Measurements from ENCODE around the gene ECHS1.

ECHS1 gene

DNA sequence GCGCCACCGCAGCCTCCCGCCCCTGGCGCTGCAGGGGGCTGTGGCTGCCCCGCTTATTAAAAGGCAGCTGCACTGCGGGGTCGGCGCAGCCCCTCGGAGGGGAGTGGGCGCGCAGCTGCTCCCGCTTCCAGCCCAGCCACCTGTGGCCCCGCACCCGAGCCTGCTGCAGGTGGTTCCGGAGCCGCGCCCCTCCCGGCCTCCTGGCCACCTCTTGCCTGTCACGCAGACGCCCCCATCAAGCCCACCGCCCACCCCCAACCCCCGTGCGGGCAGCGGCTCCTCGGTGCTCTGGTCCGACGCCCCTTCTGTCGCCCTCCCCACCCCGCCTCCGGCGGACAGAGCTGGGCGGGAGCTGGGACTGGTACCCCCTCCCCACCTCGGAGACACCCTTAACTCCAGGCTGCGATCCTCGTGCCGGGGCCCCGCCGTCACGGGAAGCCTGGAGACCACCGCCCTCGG is 37.0 kb downstream of the ECHS1 start:
- DNase-seq (ENCODE audit: extremely low spot score): no peak
- ChIA-PET CTCF (interaction anchor here (0.5 to 1.1 kb wide), 2 partner anchors 25 to 29 kb away, joined by 3 read pairs; no protein-coding TSS in a partner anchor), POLR2A (no interaction called here)
- no peak for TF ChIP-seq ARNT (IDR thresholded peaks at IDR 0.05)
- TF ChIP-seq ZNF384 (IDR thresholded peaks at IDR 0.05): no peak
- TF ChIP-seq CTBP1 (IDR thresholded peaks at IDR 0.05; ENCODE audit: borderline replicate concordance): no peak
- no peak for TF ChIP-seq FOXK2 (IDR thresholded peaks at IDR 0.05)
- TF ChIP-seq, protein P1, sequence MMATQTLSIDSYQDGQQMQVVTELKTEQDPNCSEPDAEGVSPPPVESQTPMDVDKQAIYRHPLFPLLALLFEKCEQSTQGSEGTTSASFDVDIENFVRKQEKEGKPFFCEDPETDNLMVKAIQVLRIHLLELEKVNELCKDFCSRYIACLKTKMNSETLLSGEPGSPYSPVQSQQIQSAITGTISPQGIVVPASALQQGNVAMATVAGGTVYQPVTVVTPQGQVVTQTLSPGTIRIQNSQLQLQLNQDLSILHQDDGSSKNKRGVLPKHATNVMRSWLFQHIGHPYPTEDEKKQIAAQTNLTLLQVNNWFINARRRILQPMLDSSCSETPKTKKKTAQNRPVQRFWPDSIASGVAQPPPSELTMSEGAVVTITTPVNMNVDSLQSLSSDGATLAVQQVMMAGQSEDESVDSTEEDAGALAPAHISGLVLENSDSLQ (IDR thresholded peaks at IDR 0.05): no peak

DNA sequence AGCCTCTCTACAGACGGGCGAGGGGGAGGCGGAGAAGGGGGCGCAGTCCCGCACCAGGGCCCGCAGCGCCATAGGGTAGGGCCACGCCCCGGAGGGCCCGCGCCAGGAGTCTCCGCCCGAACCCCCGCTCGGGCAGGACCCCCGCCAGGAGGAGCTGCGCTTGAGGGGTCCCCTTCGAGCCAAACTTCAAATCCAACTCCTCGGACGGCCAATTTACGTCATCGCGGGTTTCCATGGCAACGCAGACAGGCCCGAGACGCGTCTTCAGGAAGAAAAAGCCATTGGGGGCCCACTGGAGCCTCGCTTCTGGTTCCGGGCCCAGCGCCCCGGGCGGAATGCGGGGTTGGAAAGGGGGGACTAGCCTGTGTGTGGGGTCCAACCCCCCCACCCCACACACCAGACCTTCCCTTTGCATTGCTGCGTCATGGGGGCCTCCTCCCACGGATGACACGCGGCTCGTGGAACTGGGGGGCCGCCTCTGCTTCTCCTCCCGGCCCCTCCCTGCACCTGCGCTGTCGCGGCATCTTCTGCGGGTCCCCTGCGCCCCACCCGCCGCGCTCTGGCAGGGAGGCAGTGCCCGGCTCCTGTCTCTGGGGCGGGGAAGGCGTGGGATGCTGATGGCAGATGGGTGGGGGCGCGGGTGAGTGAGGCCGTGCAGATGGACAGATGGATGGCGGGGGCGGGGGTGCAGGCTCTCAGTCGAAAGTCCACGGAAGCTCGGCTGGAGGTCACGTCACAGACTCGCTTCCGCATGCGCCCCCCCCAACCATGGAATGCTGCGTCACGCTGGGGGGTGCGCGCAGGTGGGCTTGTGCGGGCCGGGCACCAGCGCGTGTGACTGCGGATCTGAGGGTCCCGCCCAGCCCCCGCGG is 37.7 kb downstream of the ECHS1 start:
- POLR2A ChIA-PET: no interaction called here
- CTCF ChIA-PET: interaction anchor here (0.5 to 1.1 kb wide), 2 partner anchors 25 to 28 kb away, joined by 3 read pairs; no protein-coding TSS in a partner anchor
- peak; percentile 61 for DNase-seq (ENCODE audit: extremely low spot score)
- TF ChIP-seq NFRKB (IDR thresholded peaks at IDR 0.05): no peak
- no peak for TF ChIP-seq ELF4 (IDR thresholded peaks at IDR 0.05)

DNA sequence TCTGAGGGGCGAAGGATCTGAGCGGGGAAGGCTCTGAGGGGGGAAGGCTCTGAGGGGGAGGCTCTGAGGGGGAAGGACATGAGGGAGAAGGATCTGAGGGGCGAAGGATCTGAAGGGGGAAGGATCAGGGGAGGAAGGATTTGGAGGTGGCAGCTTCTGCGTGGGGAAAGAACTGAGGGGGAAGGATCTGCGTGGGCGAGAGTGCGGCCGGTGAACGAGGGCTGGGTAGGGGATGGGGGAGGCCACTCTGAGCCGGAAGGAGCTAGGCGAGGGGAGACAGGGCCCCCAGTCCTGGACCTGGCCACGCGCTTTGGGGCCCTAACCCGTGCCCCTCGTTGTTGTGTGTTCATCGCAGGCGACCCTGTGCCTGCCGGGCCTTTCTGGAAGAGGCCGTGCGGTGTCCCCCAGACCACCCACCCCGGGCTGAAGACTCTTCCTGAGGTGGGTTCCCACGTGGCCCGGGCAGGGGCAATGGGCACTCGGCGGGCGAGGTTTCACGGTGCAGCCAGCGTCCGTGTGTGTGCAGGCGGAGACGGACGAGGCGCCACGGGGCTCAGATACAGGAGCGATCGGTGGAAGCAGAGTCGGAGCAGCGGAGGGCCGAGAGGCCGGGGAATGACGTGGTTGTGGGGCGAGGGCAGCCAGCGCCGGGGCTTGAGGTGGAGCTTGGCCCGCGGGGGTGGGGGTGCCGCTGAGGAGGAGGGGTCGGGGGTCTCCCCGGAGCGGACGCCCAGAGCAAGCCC is 38.5 kb downstream of the ECHS1 start:
- POLR2A ChIA-PET: no interaction called here
- CTCF ChIA-PET: no interaction called here
- TF ChIP-seq FOXA1 (IDR thresholded peaks at IDR 0.05): no peak
- no peak for TF ChIP-seq NFRKB (IDR thresholded peaks at IDR 0.05)
- no peak for TF ChIP-seq CTBP1 (IDR thresholded peaks at IDR 0.05; ENCODE audit: borderline replicate concordance)
- TF ChIP-seq BHLHE40 (IDR thresholded peaks at IDR 0.05; ENCODE audit: borderline replicate concordance): no peak
- TF ChIP-seq HDGF (IDR thresholded peaks at IDR 0.05; ENCODE audit: borderline replicate concordance): no peak
- no peak for TF ChIP-seq LEF1 (IDR thresholded peaks at IDR 0.05; ENCODE audit: borderline replicate concordance)
- TF ChIP-seq SUZ12 (IDR thresholded peaks at IDR 0.05): no peak
- no peak for TF ChIP-seq ELF4 (IDR thresholded peaks at IDR 0.05)
- TF ChIP-seq FOXM1 (IDR thresholded peaks at IDR 0.05; ENCODE audit: borderline replicate concordance): no peak
- TF ChIP-seq L3MBTL2 (conservative IDR thresholded peaks at IDR 0.05): no peak
- no peak for TF ChIP-seq ZNF384 (IDR thresholded peaks at IDR 0.05)
- TF ChIP-seq SP1 (IDR thresholded peaks at IDR 0.05): no peak
- no peak for TF ChIP-seq ARNT (IDR thresholded peaks at IDR 0.05)
- no peak for TF ChIP-seq TARDBP (IDR thresholded peaks at IDR 0.05)
- TF ChIP-seq, protein P1 (IDR thresholded peaks at IDR 0.05): no peak
- peak; percentile 57 for DNase-seq (ENCODE audit: extremely low spot score)

DNA sequence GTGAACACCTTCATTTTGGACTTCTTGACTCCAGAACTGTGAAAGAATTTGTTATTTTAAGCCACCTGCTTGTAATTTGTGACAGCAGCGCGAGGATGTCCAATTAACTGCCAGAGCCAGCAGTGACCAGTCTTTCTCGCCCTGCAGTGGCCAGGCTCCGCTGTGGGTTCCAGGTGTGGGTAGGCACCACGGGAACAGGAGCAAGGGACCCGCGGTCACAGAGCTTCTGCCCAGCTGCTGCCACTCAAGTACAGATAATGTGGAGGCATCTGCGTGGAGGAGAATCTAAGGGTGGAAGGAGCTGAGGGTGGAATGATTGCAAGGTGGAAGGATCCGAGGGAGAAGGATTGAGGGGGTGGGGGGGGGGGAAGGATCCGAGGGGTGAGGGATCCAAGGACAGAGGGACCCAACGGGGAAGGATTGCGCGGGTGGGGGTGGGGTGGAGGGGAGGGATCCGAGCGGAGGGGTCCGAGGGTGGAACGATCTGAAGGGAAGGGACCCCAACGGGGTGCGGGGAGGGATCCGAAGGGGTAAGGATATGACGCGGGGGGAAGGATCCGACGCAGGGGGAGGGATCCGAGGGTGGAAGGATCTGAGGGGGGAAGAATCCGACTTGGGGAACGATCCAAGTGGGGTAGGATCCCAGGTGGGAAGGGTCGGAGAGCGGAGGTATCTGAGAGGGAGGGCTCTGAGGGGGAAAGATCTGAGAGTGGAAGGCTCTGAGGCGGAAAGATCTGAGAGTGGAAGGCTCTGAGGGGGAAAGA is 40.0 kb downstream of the ECHS1 start:
- TF ChIP-seq FOXA1 (IDR thresholded peaks at IDR 0.05) (no peak), ARNT (IDR thresholded peaks at IDR 0.05) (no peak), CTBP1 (IDR thresholded peaks at IDR 0.05; ENCODE audit: borderline replicate concordance) (no peak), SUZ12 (IDR thresholded peaks at IDR 0.05) (no peak), LEF1 (IDR thresholded peaks at IDR 0.05; ENCODE audit: borderline replicate concordance) (no peak), SP1 (IDR thresholded peaks at IDR 0.05) (no peak), BHLHE40 (IDR thresholded peaks at IDR 0.05; ENCODE audit: borderline replicate concordance) (no peak), FOXK2 (IDR thresholded peaks at IDR 0.05) (no peak), NFRKB (IDR thresholded peaks at IDR 0.05) (no peak), FOXM1 (IDR thresholded peaks at IDR 0.05; ENCODE audit: borderline replicate concordance) (no peak), ZNF384 (IDR thresholded peaks at IDR 0.05) (no peak)
- ChIA-PET CTCF (no interaction called here), POLR2A (interaction anchor here (0.6 kb wide), 1 partner anchor 875 kb away, joined by 3 read pairs; no protein-coding TSS in a partner anchor)
- DNase-seq (ENCODE audit: extremely low spot score): no peak

DNA sequence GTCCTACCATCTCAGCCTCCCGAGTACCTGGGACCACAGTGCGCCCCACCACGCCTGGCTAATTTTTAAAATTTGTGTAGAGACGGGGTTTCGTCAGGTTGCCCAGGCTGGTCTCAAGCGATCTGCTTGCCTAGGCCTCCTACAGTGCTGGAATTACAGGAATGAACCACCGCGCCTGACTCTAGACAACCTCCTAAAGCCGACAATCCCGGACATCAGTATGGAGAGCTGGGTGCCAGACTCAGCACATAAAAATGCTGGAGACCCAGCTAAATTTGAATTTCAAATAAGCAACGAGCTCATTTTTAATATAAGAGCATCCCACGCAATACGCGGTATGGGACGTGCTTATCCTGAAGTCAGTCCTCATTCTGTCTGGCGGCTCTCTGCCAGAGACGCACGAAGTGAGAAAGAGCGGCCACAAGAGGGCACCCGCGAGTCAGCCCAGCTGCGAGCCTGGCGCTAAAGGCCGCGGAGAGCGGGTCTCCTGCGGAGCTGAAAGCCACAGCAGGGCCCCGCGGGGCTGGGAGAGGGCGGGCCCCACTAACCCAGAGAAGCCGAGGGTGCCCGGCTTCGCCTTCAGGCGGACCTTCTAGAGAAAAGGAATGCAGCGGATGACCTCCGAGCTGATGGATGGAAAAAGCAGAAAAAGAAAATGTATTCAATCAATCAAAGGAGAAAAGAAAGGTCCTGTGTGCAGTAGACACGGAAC is 43.5 kb downstream of the ECHS1 start:
- CTCF ChIA-PET: interaction anchor here (0.7 to 1.6 kb wide), 12 partner anchors 9 to 168 kb away, joined by 3 to 7 read pairs (median 4); no protein-coding TSS in a partner anchor
- POLR2A ChIA-PET: interaction anchor here (1.2 to 2.1 kb wide), 3 partner anchors 22 to 65 kb away, joined by 3 to 6 read pairs (median 3); partner anchors contain the start of genes ECHS1 and MTG1
- peak; percentile 92 for DNase-seq (ENCODE audit: extremely low spot score)
- no peak for TF ChIP-seq TARDBP (IDR thresholded peaks at IDR 0.05)
- TF ChIP-seq SUZ12 (IDR thresholded peaks at IDR 0.05): no peak
- no peak for TF ChIP-seq ELF4 (IDR thresholded peaks at IDR 0.05)
- peak; percentile 45; the same call in 1 of the 2 replicates for TF ChIP-seq FOXM1 (IDR thresholded peaks at IDR 0.05; ENCODE audit: borderline replicate concordance)
- TF ChIP-seq CTBP1 (IDR thresholded peaks at IDR 0.05; ENCODE audit: borderline replicate concordance): peak; percentile 17; the same call in 1 of the 2 replicates

All from HEK293T (cell line).